CD4-positive, alpha-beta T cell treated with Interleukin-2 at 100 ng/mL for 4 hours (primary cell): ENCODE results near the gene ITGB1.
A peak's percentile ranks its signal among the peaks of the same experiment; 100 is the strongest.

Experiments
- DNase-seq: peaks from one replicate; pipeline ENCODE4 v3.0.0-alpha.2; 2020; ENCODE audit warnings: low spot score

Gene ITGB1

DNA sequence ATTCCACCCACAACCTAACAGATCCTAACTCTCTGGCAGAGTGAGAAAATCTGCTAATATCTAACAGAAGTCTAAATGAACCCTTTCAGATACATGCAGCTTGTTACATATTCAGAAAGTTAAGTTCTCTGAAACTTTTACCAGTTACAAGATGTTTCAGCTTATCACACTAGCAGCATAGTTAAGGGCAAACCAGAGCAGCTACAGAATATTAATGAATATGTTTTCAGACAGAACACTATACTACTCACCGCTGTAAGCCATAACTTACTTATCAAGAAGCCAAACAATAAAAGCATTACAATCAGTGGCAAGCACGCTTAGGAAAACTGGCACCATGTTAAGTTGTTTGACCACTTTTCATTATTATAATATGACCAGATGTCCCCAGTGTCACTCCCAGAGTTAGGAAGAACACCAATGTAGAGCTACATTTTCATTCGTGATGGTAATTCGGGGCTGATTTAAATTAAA lies 2.7 kb downstream of the ITGB1 start:
- DNase-seq, result no peak

DNA sequence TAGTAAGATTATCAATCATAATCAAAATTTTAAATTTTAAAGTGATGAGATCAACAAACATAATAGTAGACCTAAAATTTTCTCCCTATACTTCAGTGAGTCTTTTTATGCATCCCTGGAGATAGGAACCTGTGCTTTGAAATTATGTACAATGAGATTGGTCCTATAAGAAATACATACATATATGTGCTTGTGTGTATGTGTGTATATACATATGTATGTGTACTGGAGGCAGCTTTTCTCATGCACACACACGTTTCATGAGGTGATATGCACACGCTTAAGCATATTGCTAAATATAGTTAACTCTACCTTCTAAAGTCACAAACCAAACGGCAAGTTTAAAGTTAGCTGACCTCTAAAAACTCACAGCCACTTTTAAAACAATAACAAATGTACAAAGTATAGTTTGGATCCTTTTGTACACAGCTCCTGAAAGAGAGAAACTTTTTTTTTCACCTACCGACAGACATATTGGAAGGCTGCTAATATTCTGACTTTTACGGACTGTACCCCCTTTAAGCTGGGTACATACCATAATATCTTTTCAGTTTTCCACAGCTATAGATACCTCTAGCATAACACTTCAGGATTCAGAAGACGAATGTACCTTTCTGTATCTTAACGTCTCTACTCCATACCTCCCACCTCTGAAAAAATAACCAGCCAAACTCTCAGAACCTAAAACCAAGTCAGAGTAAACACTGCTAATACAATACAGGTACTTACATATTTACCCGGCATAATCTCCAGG lies 3.3 kb downstream of the ITGB1 start:
- DNase-seq, result no peak

DNA sequence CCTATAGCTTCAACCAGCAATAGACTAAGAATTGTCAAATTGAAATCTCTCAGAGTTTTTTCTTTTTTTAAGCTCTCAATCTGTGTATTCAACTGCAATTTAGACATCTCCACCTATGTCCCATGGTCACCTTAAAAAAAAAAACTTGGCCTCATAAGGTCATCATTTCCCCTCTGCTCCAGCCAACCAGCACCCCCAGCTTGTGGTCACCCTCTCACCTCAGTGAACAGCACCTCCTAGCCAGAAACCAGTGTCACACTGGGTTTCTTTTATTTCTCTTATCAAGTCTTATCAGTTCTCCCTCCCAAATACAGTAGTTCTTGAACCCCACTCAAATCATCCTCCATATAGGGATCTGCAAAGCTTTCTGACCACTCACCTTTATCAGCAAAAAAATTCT lies 4.0 kb downstream of the ITGB1 start:
- no peak for DNase-seq

DNA sequence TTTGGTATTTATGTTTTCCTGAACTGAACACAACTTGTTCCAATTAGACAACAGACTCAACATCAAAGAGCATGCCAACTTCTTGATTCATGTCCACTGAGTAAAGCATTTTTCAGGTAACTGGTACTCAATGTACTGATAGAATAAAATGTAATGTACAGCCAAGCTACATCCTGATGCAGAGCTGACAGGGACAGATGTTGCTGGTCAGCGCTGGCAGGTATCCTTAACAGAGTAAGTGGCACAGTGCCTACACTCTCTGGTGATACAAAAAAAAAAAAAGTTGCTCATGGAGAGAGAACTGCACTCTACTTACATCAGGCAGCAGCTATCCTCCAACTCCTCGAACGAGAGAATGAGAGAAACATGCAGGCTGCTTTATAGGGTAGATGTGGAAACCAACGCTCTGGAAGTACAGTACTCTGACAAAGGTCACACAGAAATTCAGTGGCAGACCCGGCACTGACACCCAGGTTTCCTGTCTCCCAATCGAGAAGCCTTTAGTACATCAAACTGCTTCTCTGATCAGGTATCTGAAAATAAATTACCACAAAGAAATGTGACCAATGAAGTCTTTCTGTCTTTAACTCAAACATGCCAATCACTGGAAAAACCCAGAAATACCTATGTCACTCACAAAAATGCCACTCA lies 4.6 kb downstream of the ITGB1 start:
- DNase-seq, result peak; percentile 49

DNA sequence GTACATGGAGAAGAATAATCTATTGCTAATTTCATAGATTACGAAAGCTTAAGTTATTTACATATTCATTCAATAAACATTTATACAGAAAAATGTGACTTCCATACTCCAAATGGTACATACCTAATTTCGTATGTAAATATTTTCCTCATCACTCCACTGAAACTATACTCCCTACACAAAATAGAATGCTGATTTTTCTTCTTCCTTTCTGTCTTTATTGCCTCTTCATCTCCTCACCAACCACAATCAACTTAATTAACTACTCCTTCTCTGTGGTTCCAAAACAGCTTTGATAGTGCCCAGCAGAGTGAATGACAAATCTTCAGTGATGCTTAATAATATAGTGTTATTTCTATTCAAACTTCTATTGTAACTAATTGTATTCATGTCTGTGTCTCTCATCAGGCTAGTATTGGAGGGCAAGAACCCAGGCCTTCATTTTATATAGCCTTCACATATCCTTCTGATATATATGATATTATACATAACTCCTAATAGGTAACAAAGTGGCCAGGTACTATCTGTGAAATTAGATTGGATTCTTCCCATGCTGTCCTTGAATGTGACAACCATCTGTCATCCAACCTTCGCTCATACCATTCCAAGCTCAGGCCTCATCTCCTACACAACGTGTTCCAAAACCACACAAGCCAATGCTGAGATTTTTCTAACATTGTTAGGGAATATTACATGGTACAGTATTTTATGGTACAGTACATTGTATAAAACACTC lies 5.3 kb downstream of the ITGB1 start:
- DNase-seq, result no peak

DNA sequence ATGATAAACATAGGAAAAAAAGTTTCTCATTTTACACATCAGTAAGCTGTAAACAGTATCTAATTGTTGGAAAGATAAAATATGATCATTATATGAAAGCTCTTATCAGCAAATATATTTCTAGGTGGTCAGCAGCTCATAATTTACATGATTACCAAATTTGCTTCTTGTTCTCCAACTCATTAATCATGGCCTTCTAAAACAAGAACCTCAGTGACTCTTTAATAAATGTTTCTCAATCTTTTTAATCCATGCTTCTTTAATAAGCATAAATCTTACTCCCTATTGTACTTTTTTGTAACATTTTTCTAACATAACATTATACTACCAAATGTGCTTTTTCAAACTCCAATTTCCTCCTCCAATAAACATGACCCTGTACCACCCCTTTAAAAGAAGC lies 5.9 kb downstream of the ITGB1 start:
- DNase-seq, result no peak

DNA sequence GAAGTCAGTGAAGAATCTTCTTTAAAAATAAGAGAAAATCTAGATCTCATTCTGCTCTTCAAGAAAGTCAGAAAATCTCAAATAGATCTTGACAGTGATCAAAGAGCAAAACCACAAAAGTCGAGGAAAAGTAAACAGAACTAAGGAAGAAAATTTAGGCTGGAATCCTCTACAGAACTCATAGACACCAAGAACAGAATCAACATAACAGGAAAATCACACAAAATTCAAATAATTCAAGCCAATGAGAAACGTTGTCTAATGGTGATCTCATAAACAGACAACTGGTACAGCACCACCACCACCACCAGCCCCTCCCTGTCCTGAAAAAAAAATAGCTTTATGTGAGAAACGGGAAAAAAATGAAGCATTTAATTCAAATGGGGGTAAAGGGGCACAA lies 6.9 kb downstream of the ITGB1 start:
- DNase-seq, result no peak

DNA sequence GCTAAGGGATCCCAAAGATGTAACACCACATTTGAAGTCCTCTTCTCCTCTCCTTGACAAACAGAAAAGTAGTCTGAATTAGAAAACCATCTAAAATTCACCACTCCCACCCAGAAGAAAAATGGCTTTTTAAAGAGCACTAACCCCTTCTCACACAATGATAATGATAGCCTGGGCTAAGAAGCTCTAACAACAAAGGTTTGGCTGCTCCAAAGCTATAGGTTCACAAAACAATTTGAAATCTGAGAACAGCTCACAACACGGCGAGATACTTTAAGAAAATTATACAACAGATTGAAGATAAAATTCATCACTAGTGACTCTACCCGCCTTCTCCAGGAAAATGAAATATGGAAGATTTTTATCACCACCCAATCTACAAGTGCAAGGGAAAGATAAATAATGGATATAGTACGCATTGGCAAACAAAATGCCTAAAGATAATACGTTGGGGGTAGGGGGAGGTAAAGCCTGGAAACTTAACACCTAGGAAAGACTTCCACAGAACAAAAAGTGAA lies 7.4 kb downstream of the ITGB1 start:
- no peak for DNase-seq

DNA sequence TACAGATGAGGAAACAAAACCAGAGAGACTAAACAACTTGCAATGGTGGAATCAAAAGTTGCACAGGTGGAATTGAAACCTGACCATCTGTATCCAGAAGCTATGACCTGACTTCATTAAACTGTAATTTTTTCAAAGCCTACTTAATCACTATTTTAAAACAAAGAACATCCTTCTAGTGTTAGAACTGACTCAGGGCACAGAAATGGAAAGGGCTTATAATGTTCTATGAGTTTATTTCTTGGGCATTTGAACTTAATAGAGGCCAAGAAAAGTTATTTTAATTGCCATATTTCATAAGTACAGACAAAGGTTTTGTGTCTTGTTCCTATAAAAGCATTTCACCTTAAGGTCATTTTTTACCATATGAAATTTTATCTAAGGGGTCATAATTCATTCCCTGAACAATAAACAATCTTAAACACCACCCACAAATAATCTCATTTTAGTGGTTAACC lies 8.8 kb downstream of the ITGB1 start:
- no peak for DNase-seq

DNA sequence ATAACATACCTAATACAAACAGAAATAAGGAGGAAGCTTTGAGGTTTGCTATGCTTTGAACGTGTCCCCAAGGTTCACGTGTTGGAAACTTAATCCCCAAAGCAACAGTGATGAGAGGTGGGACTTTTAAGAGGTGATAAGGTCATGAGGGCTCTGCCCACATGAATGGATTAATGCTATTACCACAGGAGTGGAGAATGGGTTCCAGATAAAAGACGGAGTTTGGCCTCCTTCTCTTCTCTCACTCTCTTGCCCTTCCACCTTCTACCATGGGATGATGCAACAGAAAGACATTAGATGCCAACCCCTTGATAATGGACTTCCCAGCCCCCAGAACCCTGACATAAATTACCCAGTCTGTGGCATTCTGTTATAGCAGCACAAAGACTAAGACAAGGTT lies 9.6 kb downstream of the ITGB1 start:
- DNase-seq, result no peak

DNA sequence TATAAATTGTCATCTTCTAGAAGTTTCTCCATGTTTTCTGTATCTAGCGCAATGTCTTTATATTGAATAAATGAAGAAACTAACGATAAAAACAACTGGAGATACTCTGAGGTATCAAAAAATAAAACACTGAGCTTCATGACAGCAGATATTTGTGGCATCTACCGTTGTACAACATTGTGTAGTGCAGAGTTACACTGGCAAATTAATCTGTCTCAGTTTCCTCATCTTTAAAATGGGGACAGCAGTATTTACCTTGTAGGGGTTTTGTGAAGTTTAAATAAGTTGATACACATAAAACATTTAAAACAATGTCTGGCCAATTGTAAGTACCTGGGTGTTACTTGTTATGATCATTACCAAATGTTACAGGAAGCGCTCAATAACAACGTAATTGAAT lies 10.4 kb downstream of the ITGB1 start:
- DNase-seq, result no peak

DNA sequence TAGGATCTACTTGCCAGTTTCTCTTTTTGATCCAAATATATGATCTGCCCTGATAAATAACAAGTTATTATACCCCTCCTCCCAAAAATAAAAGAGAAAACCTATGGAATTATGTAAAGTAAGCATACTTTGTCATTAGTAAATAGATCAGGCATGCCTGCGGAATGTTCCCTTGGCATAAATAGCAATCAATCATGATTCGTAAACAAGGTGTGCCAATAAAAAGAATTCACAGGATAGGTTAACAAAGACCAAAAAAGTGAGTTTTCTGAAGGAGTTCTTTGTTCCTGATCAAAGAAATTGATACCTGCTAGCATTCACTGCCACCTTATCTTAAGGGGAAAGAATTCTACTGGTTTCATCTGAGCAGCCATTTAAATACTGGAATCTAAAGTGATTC lies 11.9 kb downstream of the ITGB1 start:
- no peak for DNase-seq

DNA sequence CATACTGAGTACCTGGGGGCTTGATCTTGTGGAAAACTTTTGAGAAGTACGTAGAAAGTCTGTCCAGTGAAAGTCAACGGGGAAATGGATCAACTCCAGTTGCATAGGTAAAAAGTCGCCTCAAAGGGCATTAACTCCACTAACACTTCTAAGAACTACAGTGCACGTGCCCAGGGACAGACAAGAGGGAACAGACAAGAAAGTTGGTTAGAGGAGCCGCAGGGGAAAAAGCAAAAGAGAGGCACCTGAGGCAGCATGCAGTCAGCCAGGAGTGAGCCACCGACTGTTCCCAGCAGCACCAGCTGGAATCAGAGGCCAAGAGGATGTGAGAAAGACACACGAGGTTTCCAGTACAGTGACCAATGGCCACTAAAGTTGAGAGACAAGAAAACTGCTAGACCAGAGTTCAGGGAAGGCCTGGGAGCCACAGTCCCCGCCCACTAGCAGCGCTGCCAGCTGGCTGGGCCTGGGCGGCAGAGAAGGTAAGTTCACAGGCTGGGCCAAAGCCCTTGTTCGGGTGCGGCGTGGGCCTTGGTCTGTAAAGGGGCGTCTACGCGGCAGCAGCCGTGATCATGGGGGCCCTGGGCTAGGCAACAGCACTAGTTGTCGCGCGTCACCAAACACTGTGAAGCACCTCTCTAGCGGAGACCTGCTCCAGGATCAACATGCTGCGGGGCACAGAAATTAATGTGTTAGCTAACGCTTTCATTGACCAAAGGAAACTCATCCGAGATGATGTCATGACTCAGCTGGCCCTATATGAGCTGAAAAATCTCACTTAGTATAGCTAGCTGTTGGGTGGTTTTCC lies 14.0 kb downstream of the ITGB1 start:
- DNase-seq, result no peak

DNA sequence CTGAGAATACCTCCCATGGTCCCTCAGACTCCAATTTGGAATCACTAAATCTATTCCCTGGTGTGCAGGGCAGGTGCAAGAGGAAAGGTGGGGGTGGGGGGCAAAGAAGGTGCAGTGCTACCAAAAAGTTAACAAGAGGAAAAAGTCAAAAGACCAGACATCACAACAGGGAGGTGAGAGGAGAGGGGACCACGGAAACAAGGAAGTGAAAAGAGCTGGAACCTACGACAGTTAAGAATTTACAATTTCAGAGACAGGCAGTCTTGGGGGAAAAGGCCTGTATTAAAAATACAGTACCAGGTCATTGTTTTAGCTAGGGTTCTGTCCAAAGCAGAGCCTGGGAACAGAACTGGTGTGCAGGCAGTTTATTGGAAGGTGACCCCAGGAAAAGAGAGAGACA lies 14.6 kb downstream of the ITGB1 start:
- DNase-seq, result no peak

DNA sequence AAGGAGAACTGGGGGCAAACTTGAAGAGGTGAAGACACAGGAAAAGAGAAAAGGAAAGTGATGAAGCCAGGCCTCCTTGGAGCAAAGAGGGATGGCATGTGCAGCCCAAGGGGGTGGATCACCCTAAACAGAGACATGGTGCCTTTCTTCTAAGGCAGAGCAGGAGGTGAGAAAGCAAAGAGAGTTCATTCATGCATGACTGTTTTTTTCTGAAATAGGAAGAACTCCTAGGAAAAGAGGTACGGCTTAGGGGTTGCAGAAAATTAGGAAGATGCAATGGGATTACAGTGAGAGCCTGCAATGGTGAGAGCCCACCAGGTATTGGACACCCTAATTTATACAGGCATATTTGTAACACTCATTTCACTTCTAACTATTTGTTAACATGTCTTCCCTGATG lies 15.9 kb downstream of the ITGB1 start:
- no peak for DNase-seq

DNA sequence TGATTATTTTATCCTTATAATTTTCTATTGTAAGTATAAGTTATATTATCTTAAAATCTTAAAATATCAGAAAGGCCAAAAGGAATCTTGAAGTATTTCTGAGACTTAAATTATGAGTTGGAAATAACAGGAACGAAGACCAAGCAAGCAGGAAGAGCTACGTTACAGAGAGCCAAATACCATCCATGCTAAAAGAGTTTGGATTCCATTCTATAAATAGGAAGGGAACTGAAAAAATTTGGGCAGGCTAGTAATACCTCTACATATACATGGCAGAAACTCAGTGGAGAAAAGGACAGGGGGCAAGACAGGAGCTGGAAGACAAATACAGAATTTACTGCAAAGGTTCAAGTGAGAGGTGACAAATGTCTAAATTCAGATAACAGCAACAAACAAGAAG lies 16.7 kb downstream of the ITGB1 start:
- DNase-seq, result no peak

DNA sequence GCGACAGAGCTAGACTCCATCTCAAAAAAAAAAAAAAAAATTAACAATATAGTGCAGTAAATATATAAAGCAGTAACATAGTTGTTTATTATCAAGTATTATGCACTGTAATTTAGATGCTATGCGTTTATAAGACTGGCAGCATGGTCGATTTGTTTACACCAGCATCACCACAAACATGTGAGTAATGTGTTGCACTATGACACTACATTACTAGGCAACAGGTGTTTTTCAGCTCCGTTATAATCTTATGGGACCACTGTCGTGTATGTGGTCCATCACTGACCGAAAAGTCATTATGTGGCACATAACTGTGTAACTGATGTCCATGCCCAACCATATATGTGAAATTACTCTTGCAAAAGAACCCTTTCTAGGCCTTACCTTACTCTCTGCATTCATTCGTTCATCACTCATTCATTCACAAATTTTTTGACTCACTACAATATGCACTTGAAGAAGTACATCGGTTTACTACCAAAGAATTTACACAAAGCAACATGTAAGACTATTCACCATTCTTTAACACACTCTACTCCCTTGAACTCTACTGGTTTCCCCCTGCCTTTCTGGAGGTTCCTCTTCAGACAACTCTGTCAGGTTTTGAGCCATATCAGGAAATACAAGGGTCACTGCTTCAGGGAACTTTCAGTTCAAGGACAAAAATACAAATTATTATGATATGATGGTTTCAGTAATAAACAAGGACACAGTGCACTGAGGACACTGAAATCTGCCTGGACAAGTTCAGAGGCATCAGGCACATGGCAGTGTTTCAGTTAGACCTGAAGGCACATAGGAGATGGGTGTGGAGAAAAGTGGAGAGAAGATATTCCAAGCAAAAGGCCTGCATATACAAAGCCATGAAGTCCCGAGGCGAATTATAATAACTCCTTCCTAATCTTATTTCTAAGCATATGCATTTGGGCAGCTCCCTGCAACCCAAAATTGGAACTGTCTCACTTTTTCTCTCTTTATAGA lies 17.4 kb downstream of the ITGB1 start:
- no peak for DNase-seq

DNA sequence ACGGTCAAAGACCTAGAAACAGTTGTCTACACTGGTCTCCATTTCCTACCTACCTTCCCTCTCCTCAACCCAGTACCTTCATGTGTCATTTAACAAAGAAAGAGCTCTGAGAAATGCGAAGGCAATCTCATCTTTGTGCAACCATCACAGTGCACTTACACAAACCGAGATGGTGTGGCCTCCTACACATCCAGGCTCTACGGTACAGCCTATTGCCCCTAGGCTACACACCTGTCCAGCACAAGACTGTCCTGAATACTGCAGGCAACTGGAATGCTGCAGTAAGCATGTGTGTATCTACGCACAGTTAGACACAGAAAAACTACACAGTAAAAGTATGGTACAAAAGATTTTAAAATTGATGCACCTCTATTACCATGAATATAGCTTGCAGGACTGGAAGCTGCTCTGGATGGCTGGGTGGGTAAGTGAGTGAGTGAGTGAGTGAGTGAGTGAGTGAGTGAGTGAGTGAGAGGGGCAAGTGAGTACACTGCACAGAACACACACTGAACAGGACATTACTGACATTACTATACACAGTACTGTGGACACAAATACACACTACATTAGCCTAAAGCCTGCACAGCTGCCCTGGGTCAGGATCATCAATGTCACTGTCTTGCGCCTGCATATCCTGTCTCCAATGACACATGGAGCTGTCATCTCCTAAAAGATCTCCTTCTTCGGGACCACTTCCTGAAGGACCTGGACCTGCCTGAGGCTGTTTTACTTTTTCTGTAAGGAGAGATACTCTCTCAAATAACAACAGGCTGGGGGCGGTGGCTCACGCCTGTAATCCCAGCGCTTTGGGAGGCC lies 18.5 kb downstream of the ITGB1 start:
- DNase-seq, result no peak

DNA sequence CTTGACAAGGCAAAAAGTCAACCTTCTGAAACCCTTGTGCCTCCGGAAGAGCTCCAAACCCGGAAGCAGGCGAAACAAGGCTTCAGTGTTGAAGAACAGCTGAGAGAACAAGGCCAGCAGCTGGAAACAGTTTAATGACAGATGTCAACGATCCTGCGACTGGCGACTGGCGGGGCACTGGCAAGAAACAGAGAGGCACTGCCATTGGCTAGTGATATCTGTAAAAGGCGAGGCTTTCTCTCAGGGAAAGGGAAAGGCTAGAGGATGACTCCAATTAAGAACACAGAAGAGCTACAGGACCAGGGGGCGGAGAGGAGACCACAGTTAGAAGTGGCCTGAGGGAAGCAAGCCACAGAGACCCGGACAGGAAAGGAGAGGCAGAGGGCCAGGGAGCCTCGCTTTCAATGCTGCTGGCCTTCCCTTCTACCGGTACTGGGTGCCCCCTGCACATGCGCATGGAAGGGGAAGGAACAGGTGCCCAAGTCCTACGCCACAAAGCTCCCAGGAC lies 19.4 kb downstream of the ITGB1 start:
- DNase-seq, result no peak
